Measurements from ENCODE around the gene MCTP1. TPM values are rescaled to one million over a fixed set of nuclear protein-coding genes. Genes with fewer than 3 reads are reported as not detected.

The MCTP1 gene
- total and polyA plus RNA-seq, 9 of the 15 experiments (the other 6 are each of a cell fraction or from before 2014, with no cell fraction given): 0.04 to 0.93 (median 0.06) TPM; not detected in 4

- TF ChIP-seq ETV6 (IDR thresholded peaks at IDR 0.05; ENCODE audit: borderline replicate concordance in 1 of 2, low read depth in 2 of 2, low read length in 1 of 2) (no peak), ETV6 (CRISPR knock-in tag; IDR thresholded peaks at IDR 0.05; ENCODE audit: borderline replicate concordance) (no peak), CEBPG (CRISPR knock-in tag; IDR thresholded peaks at IDR 0.05) (no peak), CEBPG (tag; conservative IDR thresholded peaks at IDR 0.05 in 1 of 2, IDR thresholded peaks at IDR 0.05 in 1 of 2) (no peak), ZNF764 (CRISPR knock-in tag; IDR thresholded peaks at IDR 0.05; ENCODE audit: low read depth) (no peak), MAZ (CRISPR knock-in tag; conservative IDR thresholded peaks at IDR 0.05 in 1 of 2, IDR thresholded peaks at IDR 0.05 in 1 of 2) (no peak), PPARD (CRISPR knock-in tag; IDR thresholded peaks at IDR 0.05) (no peak), BCL6 (CRISPR knock-in tag; IDR thresholded peaks at IDR 0.05) (no peak)
- TF ChIP-seq, protein P1, sequence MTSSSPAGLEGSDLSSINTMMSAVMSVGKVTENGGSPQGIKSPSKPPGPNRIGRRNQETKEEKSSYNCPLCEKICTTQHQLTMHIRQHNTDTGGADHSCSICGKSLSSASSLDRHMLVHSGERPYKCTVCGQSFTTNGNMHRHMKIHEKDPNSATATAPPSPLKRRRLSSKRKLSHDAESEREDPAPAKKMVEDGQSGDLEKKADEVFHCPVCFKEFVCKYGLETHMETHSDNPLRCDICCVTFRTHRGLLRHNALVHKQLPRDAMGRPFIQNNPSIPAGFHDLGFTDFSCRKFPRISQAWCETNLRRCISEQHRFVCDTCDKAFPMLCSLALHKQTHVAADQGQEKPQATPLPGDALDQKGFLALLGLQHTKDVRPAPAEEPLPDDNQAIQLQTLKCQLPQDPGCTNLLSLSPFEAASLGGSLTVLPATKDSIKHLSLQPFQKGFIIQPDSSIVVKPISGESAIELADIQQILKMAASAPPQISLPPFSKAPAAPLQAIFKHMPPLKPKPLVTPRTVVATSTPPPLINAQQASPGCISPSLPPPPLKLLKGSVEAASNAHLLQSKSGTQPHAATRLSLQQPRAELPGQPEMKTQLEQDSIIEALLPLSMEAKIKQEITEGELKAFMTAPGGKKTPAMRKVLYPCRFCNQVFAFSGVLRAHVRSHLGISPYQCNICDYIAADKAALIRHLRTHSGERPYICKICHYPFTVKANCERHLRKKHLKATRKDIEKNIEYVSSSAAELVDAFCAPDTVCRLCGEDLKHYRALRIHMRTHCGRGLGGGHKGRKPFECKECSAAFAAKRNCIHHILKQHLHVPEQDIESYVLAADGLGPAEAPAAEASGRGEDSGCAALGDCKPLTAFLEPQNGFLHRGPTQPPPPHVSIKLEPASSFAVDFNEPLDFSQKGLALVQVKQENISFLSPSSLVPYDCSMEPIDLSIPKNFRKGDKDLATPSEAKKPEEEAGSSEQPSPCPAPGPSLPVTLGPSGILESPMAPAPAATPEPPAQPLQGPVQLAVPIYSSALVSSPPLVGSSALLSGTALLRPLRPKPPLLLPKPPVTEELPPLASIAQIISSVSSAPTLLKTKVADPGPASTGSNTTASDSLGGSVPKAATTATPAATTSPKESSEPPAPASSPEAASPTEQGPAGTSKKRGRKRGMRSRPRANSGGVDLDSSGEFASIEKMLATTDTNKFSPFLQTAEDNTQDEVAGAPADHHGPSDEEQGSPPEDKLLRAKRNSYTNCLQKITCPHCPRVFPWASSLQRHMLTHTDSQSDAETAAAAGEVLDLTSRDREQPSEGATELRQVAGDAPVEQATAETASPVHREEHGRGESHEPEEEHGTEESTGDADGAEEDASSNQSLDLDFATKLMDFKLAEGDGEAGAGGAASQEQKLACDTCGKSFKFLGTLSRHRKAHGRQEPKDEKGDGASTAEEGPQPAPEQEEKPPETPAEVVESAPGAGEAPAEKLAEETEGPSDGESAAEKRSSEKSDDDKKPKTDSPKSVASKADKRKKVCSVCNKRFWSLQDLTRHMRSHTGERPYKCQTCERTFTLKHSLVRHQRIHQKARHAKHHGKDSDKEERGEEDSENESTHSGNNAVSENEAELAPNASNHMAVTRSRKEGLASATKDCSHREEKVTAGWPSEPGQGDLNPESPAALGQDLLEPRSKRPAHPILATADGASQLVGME (CRISPR knock-in tag; IDR thresholded peaks at IDR 0.05): no peak
- TF ChIP-seq, protein P2, sequence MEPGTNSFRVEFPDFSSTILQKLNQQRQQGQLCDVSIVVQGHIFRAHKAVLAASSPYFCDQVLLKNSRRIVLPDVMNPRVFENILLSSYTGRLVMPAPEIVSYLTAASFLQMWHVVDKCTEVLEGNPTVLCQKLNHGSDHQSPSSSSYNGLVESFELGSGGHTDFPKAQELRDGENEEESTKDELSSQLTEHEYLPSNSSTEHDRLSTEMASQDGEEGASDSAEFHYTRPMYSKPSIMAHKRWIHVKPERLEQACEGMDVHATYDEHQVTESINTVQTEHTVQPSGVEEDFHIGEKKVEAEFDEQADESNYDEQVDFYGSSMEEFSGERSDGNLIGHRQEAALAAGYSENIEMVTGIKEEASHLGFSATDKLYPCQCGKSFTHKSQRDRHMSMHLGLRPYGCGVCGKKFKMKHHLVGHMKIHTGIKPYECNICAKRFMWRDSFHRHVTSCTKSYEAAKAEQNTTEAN (CRISPR knock-in tag; IDR thresholded peaks at IDR 0.05): no peak
These were observed 542.0 kb downstream of the MCTP1 start (continued) for GRCh38 chr5:94742852-94743251.
